Posterior cingulate gyrus (tissue), 11 donors: ENCODE results near the gene RNF40.

Source experiments
- DNase-seq, 10 donors: peaks; one replicate each; pipeline versions ENCODE4 v3.0.0 to v3.0.0-alpha.2; 2020 to 2021; ENCODE audit warnings: mixed read lengths in 3 of 10
- intact Hi-C: fragments of 100-400 bp; cut with DNase I; formaldehyde crosslinking; loops from one replicate; pipeline ENCODE4 v1.15.1; 2023

The RNF40 gene

DNA sequence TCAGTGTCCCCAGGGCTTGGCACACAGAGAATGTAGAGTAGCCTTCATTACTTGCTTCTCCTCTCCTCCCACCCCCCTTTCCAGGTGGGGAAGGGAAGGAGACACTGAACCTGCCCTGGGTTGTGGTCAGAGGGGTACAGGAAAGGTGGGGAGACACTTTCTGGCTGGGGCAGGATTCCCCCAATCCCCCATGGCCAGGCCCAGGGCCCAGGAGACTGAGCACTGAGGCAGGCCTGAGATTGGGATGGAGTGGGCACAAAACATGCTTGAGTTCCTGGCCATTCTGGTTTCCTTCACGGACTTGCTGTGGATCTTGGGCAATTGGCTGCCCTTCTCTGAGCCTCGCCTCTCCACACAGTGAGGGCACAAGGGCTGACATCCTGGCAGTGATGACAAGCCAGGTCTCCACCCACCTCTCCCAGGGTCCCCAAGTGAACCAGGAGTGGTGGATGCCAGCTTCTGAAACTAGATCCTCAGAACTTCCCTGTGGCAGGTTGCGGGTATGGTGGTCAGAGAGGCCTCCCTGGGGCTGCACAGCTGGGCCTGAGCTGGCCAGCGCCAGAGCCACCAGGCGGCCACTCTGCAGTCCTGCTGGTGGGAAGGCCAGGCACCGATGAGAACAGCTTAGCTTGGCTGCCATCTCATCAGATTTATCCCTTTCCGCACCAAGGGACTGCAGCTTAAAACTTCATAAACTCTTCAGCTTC is 15.6 kb downstream of the RNF40 start:
- intact Hi-C loops: no loop called here
- DNase-seq: peak in 1 of 10 donors; percentile 27

DNA sequence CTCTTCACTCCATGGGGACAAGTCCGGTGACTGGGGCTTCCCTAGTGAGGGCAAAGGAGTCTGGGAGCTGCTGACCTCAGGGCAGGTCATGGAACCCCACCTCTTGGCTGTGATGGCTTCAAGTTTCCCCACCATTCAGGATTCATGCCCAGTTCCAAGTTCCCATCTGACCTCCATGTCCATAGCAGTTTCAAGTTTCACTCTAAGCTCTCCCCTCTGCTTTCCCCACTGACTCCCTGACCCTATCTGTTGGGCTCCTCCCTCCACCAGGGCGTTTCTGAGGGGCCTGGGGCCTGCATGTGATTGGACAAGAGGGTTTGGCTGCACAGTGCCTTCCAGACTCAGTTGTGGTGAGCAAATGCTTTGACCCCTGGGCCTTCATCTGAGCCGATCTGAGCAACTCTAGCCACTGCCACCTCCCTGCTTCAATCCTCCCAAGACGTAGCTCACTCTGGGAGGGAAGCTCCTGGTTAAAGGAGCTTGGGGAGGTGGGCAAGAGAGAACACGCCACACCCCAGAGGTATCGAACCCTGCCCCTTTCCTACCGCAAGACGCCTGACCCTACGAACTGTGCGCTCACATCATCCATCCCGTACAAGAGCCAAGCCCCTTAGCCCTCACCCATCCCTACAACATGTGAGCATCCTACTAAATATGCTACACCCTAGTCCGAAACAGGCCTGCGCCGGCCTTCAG is 16.6 kb downstream of the RNF40 start:
- intact Hi-C loops: no loop called here
- DNase-seq: peak in 1 of 10 donors; percentile 47

DNA sequence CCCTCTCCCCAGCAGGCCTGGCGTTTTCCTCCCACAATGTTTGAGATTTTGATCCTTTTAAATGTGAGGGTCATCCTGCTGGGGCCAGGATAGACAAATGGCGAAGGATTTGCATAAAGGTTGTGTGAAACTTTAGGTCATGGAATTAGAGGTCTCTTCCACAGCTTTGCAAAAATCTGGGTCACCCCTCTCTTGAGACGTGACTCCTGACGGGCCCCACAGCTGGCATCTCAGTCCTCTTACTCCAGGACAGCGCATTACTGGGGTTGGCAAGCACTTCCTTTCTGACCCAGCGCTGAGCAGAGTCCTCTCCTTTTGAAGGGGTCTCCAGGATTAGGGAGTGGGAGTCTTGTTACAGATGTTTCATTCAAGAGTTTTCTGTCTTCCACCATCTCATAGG is 17.5 kb downstream of the RNF40 start:
- DNase-seq: peak in 1 of 10 donors; percentile 24
- intact Hi-C loops: no loop called here

DNA sequence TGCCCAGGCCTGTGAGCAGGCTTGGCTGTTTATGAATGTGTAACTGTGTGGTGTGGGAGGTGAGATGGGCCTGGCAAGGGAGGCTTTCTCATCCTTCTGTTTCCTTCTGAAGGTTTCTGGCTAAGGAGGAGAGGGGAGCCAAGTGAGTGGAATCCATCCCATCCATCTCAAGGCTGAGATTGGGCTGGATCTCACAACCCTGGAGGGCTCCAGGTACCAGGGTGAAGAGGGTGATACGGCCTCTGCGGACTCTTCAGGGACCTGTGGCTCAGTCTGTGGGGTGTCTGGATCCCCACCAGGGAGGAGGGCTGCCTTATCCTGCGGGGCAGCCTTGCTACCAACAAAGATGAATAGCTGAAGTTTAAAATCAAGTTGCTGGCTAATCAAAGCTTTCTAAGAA is 17.9 kb downstream of the RNF40 start:
- intact Hi-C loops: no loop called here
- DNase-seq: peak in 3 of 10 donors; percentile 28 to 80 (median 38)

DNA sequence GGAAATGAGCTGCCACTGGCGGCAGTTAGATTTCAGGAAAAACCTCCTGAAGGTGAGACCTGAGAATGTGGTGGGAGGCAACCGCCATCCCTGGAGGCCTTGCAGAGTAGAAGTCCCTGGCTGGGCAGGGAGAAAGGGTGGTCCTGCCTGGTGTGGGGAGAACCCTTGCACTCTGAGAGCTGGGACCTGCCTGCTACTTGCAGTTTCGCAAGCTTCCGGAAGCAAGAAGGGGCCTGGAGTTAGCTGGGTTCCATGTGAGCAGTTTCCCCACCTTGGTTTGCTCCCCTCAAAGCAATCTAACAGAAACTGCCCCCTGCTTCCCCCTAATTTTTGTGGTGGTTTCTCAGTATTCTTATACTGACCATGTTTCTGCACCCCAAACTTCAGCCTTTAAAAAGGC is 18.4 kb downstream of the RNF40 start:
- intact Hi-C loops: no loop called here
- DNase-seq: no peak

DNA sequence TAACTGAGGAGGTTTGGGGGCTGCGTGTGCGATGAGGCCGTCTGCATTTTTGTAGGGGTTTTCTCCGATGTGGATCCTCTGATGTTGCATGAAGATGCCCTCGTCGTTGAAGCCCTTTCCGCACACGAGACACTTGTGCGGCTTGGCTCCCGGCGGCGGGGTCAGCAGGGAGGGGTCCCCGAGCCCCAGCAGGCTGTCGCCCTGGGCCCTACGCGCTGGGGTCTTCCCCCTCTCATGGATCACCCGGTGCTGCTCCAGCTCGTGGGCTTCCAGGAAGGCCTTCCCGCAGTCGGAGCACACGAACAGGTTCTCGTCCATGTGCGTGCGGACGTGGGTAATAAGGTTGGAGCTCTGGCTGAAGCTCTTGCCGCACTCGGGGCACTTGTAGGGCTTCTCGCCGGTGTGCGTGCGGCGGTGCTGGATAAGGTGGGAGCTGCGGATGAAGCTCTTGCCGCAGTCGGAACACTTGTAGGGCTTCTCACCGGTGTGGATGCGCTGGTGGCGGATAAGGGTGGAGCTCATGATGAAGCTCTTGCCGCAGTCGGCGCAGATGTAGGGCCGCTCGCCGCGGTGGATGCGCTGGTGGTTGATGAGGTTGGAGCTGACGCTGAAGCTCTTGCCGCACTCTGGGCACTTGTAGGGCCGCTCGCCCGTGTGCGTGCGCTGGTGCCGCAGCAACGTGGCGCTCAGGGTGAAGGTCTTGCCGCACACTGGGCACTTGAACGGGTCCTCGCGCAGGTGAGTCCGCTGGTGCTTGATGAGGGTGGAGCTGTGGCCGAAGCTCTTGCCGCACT is 20.6 kb downstream of the RNF40 start:
- peak in 1 of 10 donors; percentile 45 for DNase-seq
- intact Hi-C loops: no loop called here

DNA sequence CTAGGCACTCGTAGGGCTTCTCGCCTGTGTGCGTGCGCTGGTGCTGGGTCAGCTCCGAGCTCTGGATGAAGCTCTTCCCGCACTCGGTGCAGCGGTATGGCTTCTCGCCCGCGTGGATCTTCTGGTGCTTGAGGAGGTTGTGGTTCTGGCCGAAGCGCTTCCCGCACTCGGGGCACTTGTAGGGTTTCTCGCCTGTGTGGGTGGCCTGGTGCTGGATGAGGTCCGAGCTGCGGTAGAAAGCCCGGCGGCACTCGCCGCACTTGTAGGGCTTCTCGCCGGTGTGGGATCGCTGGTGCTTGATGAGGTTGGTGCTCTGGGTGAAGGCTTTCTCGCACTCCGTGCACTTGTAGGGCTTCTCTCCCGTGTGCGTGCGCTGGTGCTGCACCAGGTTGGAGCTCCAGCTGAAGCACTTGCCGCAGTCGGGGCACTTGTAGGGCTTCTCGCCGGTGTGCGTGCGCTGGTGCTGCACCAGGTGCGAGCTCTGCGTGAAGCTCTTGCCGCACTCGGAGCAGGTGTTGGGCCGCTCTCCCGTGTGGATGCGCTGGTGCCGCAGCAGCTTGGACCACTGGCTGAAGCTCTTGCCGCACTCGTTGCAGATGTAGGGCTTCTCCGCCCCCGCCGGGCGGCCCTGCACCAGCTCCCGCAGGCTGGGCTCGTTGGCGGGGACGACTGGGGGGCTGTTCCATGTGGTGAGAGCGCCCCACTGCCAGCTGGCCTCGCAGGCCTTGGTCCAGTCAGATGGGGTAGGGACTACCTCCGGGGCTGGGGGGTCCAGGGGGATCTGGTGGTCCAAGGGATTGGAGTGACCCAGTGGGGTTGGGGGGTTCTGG is 21.4 kb downstream of the RNF40 start:
- peak in 1 of 10 donors; percentile 62 for DNase-seq

DNA sequence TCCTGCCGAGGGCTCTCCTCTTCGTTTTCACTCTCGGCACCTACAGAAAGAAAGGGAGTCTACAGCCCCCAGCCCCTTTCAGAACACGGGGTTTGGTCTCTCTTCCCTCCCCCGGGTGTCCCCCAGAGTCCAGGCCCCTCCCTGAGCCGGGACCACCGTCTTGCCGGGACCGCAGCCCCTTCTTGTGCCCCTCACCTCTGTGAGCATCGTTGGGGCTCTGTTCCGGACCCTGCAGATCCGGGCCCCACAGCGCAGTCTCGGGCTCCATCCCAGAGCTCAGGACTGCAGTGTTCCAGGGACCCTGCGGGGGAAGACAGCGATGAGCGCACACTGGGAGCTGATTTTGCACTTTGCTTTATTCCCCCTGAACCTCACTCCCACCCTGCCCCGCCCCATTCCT is 22.1 kb downstream of the RNF40 start:
- DNase-seq: no peak
- intact Hi-C loops: no loop called here

More for the DNA sequence above, 21.4 kb downstream of the RNF40 start:
- intact Hi-C loops: no loop called here

DNA sequence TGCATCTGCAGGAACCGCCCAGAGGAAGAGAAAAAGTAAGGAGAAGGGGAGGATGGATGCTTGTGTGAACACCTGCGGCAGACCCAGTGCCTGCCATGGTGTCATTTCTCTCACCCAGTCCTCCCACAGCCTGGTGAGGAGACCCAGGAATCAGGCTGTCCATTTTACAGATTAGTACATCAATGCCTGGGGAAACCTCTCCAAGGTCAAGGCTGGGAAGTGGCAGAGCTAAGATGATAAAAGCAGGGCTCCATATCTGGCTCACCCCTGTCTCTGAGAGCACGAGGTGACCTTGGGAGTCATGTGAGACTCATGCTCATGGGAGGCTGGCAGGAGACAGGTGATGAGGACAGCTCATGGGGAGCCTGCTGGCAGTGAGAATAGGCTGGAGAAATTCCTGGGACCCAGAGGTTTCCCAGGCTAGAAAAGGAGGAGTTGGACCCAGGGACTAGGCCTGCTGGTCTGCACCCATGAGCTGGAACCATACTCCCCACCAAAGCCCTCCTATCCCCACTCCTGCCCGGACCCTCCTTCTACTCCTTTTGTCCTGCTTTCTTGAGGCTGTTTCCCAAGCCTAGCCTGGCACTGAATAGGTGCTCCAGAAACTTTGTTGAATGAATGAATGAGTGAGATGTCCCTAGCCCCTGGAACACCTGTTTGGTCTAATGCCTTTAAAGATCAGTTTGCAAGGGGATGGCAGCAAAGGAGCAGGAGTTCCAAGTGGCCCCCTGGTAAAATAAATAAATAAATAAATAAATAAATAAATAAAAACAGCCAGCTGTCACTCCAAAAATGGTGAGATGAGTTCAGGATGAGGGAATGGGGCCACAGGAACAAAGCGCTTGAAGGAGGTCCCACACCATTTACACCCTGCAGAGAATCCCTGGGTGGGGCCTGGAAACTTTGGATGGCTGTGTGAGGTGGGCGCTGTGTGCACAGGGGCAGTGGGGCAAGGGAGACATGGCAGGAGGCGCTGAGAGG is 23.3 kb downstream of the RNF40 start:
- intact Hi-C loops: loop anchor here (2.0 kb wide), 1 partner anchor 89 kb away; no protein-coding TSS in a partner anchor
- no peak for DNase-seq

DNA sequence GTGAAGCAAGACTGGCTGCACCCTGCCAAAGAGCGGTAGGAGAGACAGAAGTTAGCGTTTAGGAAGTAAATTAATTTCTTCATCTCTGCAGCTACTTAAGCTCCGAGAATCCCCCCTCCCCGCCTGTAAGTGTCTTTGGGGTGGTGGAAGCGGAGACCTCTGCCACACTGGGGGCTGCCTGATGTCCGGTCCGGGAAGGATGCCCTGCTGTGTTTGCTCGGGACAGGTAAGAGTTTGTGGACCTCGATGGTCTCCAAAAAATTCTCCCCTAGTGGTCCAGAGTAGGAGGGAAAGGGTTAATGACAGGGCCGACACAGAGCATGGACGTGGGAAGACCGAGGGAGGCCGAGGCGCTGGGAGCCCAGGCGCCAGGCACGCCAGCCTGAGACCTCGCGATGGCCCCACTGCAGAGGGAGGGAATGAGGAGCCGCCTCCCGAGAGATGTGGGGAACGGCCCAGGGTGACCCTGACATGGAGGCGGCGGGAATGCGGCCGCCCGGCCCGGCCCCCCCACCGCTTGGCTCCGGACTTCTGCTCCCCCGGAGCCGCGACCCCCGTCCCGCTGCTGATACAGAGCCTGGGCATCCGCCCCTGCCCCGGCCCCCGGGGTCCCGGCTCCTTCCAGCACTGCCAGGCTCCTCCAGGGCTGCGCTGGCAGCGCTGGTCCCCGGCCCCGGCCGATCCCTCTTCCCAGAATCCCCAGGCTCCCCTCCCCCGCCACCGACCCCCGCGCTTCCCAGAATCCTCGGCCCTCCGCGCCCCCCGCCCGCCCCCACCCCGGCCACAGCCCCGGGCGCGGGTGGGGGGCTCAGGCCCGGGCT is 24.2 kb downstream of the RNF40 start:
- intact Hi-C loops: loop anchor here (2.0 kb wide), 1 partner anchor 88 kb away; no protein-coding TSS in a partner anchor

DNA sequence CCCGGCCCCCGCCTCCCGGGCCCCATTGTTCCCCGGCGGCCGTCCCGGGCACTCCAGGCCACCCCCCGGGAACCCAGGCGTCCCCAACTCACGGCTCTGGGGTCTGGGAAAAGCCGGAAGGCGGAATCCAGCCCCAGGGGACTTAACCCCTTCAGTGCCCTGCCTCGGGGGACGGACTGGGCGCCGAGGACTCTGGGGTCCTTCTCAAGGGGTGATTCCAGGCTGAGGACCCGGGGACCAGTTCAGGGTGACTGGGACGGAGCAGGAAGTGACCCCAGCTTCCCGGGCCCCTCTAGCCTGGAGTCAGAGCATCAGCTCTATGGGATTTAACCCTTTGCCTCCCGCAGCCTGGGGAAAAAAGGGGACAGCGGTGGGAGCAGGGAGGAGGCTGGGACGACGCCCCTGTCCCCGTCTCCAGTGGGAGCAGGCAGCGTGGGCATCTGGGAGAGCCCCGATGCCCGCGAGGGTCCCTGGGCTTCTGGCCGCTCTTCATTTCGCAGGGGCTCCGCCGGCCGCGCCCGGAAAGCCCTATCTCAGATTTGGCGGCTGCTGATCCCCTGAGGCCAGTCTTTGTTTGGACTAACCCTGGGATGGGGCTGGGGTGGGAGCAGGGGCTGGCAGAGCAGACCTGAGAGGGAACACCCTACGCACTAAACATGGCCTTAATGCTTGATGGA is 25.0 kb downstream of the RNF40 start, which contains the start of gene ZNF629:
Gene ZNF629, minus strand, starts transcription at position 270 of the 677 bp plus-strand sequence. CDS start 2,723 bp downstream, outside the sequence.
- peak; percentile 68 to 96 (median 79) for DNase-seq
- intact Hi-C loops: loop anchor here (1.0 to 2.0 kb wide), 2 partner anchors 18 to 88 kb away; no protein-coding TSS in a partner anchor

More for the DNA sequence above, 24.2 kb downstream of the RNF40 start:
- peak in 2 of 10 donors; percentile 25 to 75 for DNase-seq

DNA sequence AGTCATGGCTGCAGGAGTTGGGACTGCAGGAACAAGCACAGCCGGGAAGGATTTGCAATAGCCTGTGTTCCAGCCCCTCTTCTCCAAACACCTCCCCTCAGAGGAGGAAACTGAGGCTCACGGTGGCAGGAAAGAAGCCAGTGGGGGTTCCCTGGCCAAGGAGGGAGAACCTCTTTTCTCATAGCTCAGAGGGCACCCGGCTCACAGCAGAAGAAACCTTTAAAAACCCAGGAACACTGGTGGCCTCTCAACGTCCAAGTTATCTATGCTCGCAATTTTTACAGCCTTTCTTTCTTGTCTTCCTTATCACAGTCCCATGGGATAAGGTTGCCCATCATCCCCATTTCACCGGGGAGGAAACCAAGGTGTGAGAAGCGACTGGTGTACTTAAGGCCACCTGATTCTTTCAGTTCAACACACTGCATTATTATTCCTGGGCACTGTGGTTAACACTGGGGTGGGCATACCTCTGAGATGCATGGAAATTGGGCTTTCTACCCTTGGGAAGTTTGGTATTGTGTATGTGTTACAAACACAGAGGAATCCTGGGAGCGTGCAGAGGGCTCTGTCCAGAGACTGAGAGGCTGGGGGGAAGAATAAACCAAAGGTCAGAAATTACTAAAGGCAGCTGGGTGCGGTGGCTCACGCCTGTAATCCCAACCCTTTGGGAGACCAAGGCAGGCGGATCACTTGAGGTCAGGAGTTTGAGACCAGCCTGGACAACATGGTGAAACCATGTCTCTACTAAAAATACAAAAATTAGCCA is 25.7 kb downstream of the RNF40 start:
- intact Hi-C loops: loop anchor here (1.0 to 2.0 kb wide), 2 partner anchors 18 to 87 kb away; no protein-coding TSS in a partner anchor
- DNase-seq: peak in 1 of 10 donors; percentile 16

DNA sequence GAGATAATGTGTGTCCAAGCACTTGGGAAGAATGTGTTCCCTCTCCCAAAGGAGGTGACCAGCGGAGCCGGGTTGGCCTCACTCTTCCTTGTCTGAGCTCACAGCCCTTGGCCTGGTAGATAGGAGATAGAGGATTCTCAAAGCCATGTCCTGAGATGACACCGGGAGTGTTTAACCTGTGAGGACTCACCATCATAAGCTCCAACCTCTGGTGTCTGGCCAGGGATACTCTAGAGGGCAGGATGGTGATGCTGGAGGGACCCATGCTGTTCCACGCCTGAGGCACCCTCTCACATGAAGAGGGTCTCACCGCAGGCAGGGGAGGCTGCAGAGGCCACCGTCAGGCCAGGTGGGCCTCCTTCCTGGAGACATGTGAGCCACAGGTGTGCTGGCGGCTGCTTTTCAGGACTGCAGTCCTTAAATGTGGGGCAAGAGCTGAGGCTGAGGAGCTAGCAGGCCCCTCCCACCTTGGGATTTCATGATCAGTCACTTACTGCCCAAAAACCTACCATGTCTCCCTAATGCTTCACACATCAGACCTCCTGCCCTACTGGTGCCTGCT is 31.5 kb downstream of the RNF40 start:
- intact Hi-C loops: no loop called here
- DNase-seq: peak in 1 of 10 donors; percentile 46

DNA sequence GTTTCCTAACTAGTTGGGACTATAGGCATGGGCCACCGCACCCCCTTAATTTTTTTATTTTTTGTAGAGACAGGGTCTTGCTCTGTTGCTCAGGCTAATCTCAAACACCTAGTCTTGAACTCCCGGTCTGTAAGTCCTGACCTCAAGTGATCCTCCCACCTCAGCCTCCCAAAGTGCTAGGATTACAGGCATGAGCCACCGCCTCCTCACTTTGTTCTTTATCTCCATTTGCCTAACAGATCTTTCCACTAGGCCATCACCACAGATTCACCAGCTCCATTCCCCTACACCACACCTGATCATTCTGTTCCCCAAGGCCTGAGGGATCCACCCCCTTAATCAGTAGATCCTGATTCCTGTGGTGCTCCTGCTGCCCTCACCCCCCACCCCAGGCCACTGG is 32.5 kb downstream of the RNF40 start:
- DNase-seq: no peak
- intact Hi-C loops: no loop called here

DNA sequence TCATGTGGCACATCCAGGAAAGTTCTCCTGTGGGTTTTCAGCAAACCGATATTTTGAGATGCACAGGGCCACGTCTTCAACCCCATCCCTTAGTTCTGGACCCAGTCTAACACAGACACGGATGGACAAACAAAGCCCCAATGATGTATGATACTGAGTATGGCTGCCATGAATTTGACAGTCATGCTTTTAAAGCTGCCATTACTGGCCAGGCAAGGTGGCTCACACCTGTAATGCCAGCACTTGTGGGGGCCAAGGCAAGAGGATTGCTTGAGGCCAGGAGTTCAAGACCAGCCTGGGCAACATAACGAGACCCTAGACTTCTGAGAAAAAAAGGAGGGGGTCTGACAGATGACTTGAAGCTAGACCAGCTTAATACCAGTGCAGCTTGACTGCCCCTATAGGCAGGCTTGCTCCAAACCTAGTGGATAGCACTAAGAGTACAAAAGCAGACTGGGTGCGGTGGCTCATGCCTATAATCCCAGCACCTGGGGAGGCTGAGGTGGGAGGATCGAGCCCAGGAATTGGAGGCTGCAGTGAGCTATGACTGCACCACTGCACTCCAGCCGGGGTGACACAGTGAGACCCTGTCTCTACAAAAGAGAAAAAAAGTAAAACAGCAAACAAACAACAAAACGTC is 35.7 kb downstream of the RNF40 start:
- intact Hi-C loops: no loop called here
- peak in 2 of 10 donors; percentile 10 to 44 for DNase-seq

DNA sequence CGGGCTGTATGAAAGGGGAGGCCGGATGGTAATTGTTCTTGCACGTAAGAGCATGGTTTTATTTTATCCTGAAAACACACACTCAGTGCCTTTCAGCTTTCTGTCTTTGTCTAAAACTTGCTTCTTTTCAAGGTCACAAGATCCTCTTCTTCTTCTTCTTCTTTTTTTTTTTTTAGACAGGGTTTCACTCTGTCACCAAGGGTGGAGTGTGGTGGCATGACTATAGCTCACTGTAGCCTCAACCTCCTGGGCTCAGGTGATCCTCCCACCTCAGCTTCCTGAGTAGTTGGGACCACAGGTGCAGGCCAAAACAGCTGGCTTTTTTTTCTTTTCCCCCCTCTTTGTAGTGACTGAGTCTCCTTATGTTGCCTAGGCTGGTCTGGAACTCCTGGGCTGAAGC is 40.8 kb downstream of the RNF40 start:
- DNase-seq: peak in 1 of 10 donors; percentile 4
- intact Hi-C loops: no loop called here
